Measurements from ENCODE around the gene FES.

FES gene

DNA sequence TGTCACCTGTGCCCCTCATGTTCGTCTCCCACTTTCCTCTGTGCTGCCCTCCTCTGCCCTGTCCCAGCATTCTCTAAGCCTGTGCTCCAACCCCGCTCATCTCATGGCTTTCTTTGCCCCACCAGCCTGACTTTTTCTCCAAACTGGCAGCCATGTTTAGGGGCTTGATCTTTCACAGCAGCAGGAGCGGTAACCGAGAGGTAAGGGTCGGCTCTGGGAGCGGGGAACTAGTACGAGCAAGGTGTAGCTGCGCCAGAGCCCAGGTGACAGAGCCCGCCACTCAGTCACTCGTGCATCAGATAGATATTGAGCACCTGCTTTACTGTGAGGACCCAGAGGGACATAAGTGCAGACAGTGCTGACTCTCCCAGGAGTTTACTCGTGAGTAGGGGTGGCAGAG, 32.2 kb downstream of the FES start:
- Histone ChIP-seq H4K20me1 (ENCODE audit: control insufficient read depth, insufficient read depth, low read depth, low read length) (no peaks in the 10 kb centered on the region), H3K9me2 (replicated peaks; ENCODE audit: control insufficient read depth, low read length) (no peaks in the 10 kb centered on the region), H3K27me3 (ENCODE audit: control insufficient read depth, low read length) (no peaks in the 10 kb centered on the region), H3K4me2 (ENCODE audit: low read length) (no peak overlapping the region), H3K27ac (ENCODE audit: low read depth, low read length) (no peak overlapping the region), H3K4me1 (ENCODE audit: control insufficient read depth, low read length) (peaks cover 12% of the 10 kb centered on the region), H3F3A (ENCODE audit: control insufficient read depth, insufficient read depth) (no peaks in the 10 kb centered on the region), H3K4me3 (ENCODE audit: low read length) (no peak overlapping the region), H3K36me3 (ENCODE audit: control insufficient read depth, low read length) (peaks cover 97% of the 10 kb centered on the region), H3K9me3 (ENCODE audit: control insufficient read depth, insufficient read depth, low read length) (no peaks in the 10 kb centered on the region), H3K79me2 (ENCODE audit: control insufficient read depth, low read length) (no peaks in the 10 kb centered on the region)
- TF ChIP-seq EZH2phosphoT487 (IDR thresholded peaks at IDR 0.05; ENCODE audit: borderline replicate concordance, low read length) = no peak
- TF ChIP-seq, protein P1, sequence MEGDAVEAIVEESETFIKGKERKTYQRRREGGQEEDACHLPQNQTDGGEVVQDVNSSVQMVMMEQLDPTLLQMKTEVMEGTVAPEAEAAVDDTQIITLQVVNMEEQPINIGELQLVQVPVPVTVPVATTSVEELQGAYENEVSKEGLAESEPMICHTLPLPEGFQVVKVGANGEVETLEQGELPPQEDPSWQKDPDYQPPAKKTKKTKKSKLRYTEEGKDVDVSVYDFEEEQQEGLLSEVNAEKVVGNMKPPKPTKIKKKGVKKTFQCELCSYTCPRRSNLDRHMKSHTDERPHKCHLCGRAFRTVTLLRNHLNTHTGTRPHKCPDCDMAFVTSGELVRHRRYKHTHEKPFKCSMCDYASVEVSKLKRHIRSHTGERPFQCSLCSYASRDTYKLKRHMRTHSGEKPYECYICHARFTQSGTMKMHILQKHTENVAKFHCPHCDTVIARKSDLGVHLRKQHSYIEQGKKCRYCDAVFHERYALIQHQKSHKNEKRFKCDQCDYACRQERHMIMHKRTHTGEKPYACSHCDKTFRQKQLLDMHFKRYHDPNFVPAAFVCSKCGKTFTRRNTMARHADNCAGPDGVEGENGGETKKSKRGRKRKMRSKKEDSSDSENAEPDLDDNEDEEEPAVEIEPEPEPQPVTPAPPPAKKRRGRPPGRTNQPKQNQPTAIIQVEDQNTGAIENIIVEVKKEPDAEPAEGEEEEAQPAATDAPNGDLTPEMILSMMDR (IDR thresholded peaks at IDR 0.05; ENCODE audit: low read depth, low read length, poor library complexity, severe bottlenecking) = no peak

DNA sequence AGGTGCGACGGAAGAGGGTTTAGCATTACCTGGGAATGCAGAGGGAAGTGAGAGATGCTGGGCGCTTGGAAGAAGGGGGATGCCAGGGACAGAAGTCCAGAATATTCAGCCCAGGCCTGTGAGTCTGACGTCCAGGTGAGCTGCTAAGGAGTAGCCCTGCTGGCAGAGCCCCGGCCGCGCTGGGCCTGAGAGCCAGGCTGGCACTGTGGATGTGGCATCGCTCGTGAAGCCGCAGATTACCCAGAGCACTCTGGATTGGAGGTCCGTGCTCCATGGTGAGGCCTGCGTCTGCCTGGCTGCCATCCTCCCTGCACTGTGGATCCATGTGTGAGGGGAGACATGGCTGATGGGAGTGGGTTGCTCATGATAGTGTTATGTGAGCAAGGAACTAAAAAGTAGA, 33.3 kb downstream of the FES start:
- Histone ChIP-seq H3K4me1 (ENCODE audit: control insufficient read depth, low read length) (peaks cover 12% of the 10 kb centered on the region), H3K27ac (ENCODE audit: low read depth, low read length) (no peak overlapping the region), H3K9me3 (ENCODE audit: control insufficient read depth, insufficient read depth, low read length) (no peaks in the 10 kb centered on the region), H3K27me3 (ENCODE audit: control insufficient read depth, low read length) (no peaks in the 10 kb centered on the region), H4K20me1 (ENCODE audit: control insufficient read depth, insufficient read depth, low read depth, low read length) (no peaks in the 10 kb centered on the region), H3K9me2 (replicated peaks; ENCODE audit: control insufficient read depth, low read length) (no peaks in the 10 kb centered on the region), H3K4me2 (ENCODE audit: low read length) (no peak overlapping the region), H3K4me3 (ENCODE audit: low read length) (no peak overlapping the region), H3F3A (ENCODE audit: control insufficient read depth, insufficient read depth) (no peaks in the 10 kb centered on the region), H3K79me2 (ENCODE audit: control insufficient read depth, low read length) (no peaks in the 10 kb centered on the region), H3K36me3 (ENCODE audit: control insufficient read depth, low read length) (peaks cover 90% of the 10 kb centered on the region)
- TF ChIP-seq, protein P1 (IDR thresholded peaks at IDR 0.05; ENCODE audit: low read depth, low read length, poor library complexity, severe bottlenecking) = no peak

DNA sequence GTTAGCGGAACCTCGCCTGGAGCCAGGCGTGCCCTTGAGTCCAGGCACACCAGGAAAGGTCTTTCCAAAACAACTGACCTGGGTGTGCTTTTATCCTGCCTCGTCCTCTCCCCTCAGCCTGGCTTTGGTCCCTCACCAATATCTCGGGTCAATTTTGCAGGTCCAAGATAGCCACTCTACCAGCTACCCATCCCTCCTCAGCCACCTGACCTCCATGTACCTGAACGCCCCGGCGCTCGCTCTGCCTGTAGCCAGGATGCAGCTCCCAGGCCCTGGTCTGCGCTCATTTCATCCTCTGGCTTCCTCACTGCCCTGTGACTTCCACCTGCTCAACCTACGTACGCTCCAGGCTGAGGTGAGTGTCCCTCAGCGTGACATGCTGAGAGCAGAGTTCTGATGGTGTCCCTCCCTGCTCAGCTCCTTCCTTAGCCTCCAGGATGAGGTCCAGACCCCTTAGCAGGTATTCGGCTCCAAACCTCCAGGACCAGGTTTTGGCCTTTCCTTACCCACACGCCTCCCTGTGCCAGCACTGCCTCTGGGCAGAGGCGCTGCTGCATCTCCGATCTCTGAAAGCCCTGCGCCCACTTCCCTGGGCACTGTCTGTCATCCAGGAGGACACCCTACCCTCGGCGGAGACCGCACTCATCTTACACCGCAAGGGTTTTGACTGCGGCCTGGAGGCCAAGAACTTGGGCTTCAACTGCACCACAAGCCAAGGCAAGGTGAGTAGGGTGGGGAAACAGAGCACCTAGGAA, 33.9 kb downstream of the FES start:
- Histone ChIP-seq H3K4me2 (ENCODE audit: low read length) (no peak overlapping the region), H3K9me2 (replicated peaks; ENCODE audit: control insufficient read depth, low read length) (no peaks in the 10 kb centered on the region), H3K36me3 (ENCODE audit: control insufficient read depth, low read length) (peaks cover 84% of the 10 kb centered on the region), H4K20me1 (ENCODE audit: control insufficient read depth, insufficient read depth, low read depth, low read length) (no peaks in the 10 kb centered on the region), H3K4me3 (ENCODE audit: low read length) (no peak overlapping the region), H3F3A (ENCODE audit: control insufficient read depth, insufficient read depth) (no peaks in the 10 kb centered on the region), H3K27ac (ENCODE audit: low read depth, low read length) (no peak overlapping the region), H3K9me3 (ENCODE audit: control insufficient read depth, insufficient read depth, low read length) (no peaks in the 10 kb centered on the region), H3K27me3 (ENCODE audit: control insufficient read depth, low read length) (no peaks in the 10 kb centered on the region), H3K4me1 (ENCODE audit: control insufficient read depth, low read length) (peaks cover 12% of the 10 kb centered on the region), H3K79me2 (ENCODE audit: control insufficient read depth, low read length) (no peaks in the 10 kb centered on the region)
- TF ChIP-seq EZH2phosphoT487 (IDR thresholded peaks at IDR 0.05; ENCODE audit: borderline replicate concordance, low read length) = no peak
- TF ChIP-seq, protein P1 (IDR thresholded peaks at IDR 0.05; ENCODE audit: low read depth, low read length, poor library complexity, severe bottlenecking) = no peak

All from DOHH2 (cell line).